Cardiac muscle cell (in vitro differentiated cells and primary cell): ENCODE data around the gene PHEX. TPM values are rescaled to one million over a fixed set of nuclear protein-coding genes. Genes with fewer than 3 reads are reported as not detected.

Experiments used
- DNase-seq, 2 donors: peaks; one replicate each; pipeline versions ENCODE4 v3.0.0 to v3.0.0-alpha.2; 2010 to 2017; ENCODE audit warnings: low read depth in 1 of 2, low spot score in 1 of 2
- H3K27ac ChIP-seq: fragments of 200-600 bp; sonication (generic); 2 replicates; pipeline ENCODE4 v1.5.1; 2016
- H3K27me3 ChIP-seq: fragments of 200-600 bp; sonication (generic); 2 replicates; pipeline ENCODE4 v1.6.0; 2016; ENCODE audit warnings: control low read depth
- H3K36me3 ChIP-seq: fragments of 200-600 bp; sonication (generic); 2 replicates; pipeline ENCODE4 v1.5.1; 2016; ENCODE audit warnings: control low read depth
- H3K4me1 ChIP-seq: fragments of 200-600 bp; sonication (generic); 2 replicates; pipeline ENCODE4 v1.8.1; 2017; ENCODE audit warnings: low read depth, mild to moderate bottlenecking, mixed run types
- H3K4me3 ChIP-seq: fragments of 200-600 bp; sonication (generic); 2 replicates; pipeline ENCODE4 v1.5.1; 2016; ENCODE audit warnings: mild to moderate bottlenecking
- H3K9me3 ChIP-seq: fragments of 200-600 bp; sonication (generic); 2 replicates; pipeline ENCODE4 v1.5.1; 2017; ENCODE audit warnings: low read depth, mild to moderate bottlenecking, control low read depth
- polyA plus RNA-seq: library from polyadenylated mRNA; unstranded; fragments of >200 nt; fragmentation: Nextera tagmentation; extraction: Ambion mirVana; gene quantifications from 2 replicates; pipeline ENCODE4 v1.2.1, GENCODE V29; 2016
- total RNA-seq: library from RNA; depleted of rRNA; stranded (reverse); fragments of >200 nt; gene quantifications from 2 replicates; pipeline ENCODE4 v1.2.3, GENCODE V29; 2016
- TF ChIP-seq, protein P1 (sequence below): IDR thresholded peaks from 2 replicates; pipeline ENCODE4 v1.5.1; 2012; ENCODE audit warnings: low read depth, mild to moderate bottlenecking, low read length

Gene PHEX
- total RNA-seq: 0.21 and 0.42 TPM in 2 replicates
- 0.39 and 0.62 TPM in 2 replicates for polyA plus RNA-seq

DNA sequence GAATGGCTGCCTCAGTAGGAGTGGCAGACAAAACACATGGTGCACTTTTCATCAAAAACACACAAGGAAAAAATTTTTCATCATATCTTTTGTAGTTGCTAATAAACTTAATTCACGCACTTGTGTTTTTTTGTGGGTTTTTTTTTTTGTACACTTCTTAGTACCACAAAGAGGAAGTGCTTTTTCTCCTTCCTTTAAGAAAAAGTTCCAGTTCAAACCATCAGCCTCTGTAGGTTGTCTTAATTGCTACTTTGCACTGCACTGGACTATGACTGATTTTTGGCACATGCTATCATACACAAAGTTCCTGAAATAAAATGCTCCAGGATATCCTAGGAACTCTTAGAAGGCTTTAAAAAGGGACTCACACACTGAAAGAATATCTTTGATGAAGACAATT lies at the start of gene PHEX:
PHEX (plus strand) TSS at position 242 of the 400 bp plus-strand sequence. CDS start 681 bp downstream, outside the sequence.
- no peak for DNase-seq
- H3K36me3 ChIP-seq: no peaks in the 10 kb centered on the region
- TF ChIP-seq, protein P1, sequence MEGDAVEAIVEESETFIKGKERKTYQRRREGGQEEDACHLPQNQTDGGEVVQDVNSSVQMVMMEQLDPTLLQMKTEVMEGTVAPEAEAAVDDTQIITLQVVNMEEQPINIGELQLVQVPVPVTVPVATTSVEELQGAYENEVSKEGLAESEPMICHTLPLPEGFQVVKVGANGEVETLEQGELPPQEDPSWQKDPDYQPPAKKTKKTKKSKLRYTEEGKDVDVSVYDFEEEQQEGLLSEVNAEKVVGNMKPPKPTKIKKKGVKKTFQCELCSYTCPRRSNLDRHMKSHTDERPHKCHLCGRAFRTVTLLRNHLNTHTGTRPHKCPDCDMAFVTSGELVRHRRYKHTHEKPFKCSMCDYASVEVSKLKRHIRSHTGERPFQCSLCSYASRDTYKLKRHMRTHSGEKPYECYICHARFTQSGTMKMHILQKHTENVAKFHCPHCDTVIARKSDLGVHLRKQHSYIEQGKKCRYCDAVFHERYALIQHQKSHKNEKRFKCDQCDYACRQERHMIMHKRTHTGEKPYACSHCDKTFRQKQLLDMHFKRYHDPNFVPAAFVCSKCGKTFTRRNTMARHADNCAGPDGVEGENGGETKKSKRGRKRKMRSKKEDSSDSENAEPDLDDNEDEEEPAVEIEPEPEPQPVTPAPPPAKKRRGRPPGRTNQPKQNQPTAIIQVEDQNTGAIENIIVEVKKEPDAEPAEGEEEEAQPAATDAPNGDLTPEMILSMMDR: no peak

DNA sequence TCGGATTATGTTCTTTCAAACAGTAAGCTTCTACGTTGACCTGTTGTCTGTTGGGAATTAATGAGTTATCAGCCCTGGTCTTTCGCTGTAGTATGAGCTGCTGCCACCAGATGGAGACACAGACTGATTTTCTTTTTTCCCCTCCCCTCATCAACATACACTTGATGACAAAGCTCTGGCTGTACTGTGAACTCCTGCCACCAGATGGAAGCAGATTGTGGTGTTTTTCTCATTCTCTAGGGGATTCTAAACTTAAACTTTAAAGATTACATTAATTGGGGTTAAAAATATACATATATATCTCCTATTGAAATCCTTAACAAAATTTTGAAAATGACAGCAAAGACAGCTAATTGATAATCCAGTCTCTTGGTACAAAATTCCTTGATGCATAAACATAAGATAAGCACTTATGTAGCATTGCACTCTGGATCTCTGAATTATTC lies 46.8 kb upstream of the PHEX start:
- Histone ChIP-seq H3K27ac (no peak overlapping the region), H3K36me3 (peaks cover 42% of the 10 kb centered on the region), H3K27me3 (no peaks in the 10 kb centered on the region), H3K4me1 (no peaks in the 10 kb centered on the region), H3K4me3 (no peak overlapping the region), H3K9me3 (no peaks in the 10 kb centered on the region)
- TF ChIP-seq, protein P1: peak; percentile 79
- DNase-seq: peak; percentile 79 to 82

More for the DNA sequence above, at the start of gene PHEX:
- Histone ChIP-seq H3K27me3 (no peaks in the 10 kb centered on the region), H3K9me3 (no peaks in the 10 kb centered on the region), H3K4me3 (no peak within 1 kb of the TSS), H3K4me1 (no peaks in the 10 kb centered on the region), H3K27ac (no peak within 1 kb of the TSS)

GRCh38 chrX:21986596-21986995 lies 45.5 kb upstream of the PHEX start:
- Histone ChIP-seq H3K4me1 (no peaks in the 10 kb centered on the region), H3K27me3 (no peaks in the 10 kb centered on the region), H3K9me3 (no peaks in the 10 kb centered on the region), H3K36me3 (peaks cover 35% of the 10 kb centered on the region), H3K27ac (no peak overlapping the region), H3K4me3 (no peak overlapping the region)
- no peak for DNase-seq
- TF ChIP-seq, protein P1: no peak

GRCh38 chrX:21989384-21989783 lies 42.7 kb upstream of the PHEX start:
- Histone ChIP-seq H3K9me3 (no peaks in the 10 kb centered on the region), H3K27ac (no peak overlapping the region), H3K4me3 (no peak overlapping the region), H3K27me3 (no peaks in the 10 kb centered on the region), H3K36me3 (peaks cover 32% of the 10 kb centered on the region), H3K4me1 (peaks cover 17% of the 10 kb centered on the region)
- TF ChIP-seq, protein P1: no peak
- DNase-seq: no peak

DNA sequence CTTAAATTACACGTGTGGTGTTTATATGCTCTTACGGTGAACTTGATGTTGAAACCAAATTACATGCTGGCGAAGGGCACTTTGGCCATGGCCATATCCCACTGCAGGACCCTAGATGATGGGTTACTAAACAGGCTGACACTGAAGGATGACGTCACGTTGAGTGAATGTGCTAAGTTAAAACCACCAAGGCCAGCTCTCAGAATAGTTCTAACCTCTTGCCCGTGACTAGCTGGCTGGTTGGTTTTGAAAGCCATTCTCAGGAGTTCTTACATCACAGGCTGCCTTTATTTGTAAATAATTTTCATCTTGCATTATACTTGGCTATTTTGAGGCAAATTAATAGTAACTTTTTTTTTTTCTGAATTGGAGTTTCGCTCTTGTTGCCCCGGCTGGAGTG lies 41.3 kb upstream of the PHEX start:
- Histone ChIP-seq H3K27ac (no peak overlapping the region), H3K4me3 (no peak overlapping the region), H3K9me3 (no peaks in the 10 kb centered on the region), H3K36me3 (peaks cover 27% of the 10 kb centered on the region), H3K27me3 (no peaks in the 10 kb centered on the region), H3K4me1 (peaks cover 17% of the 10 kb centered on the region)
- TF ChIP-seq, protein P1: no peak
- no peak for DNase-seq
